ENCODE measurements around the gene PLEKHO2. TPM values are rescaled to one million over a fixed set of nuclear protein-coding genes. Genes with fewer than 3 reads are reported as not detected.

PLEKHO2 gene
- total and polyA plus RNA-seq, 10 of the 15 experiments (the other 5 are each of a cell fraction or from before 2014, with no cell fraction given) = 1.4 to 25.6 (median 20.5) TPM

GRCh38 chr15:64842986-64843561, 1.4 kb downstream of the PLEKHO2 start (continued):
- TF ChIP-seq PKNOX1 (IDR thresholded peaks at IDR 0.05) (peak; percentile 66), SREBF2 (IDR thresholded peaks at IDR 0.05; ENCODE audit: low read length) (no peak), SREBF1 (IDR thresholded peaks at IDR 0.05; ENCODE audit: low read length) (no peak)

GRCh38 chr15:64843991-64844390, 2.3 kb downstream of the PLEKHO2 start:
- ChIA-PET CTCF (interaction anchor here (0.6 to 5.1 kb wide), 10 partner anchors 9 to 61 kb away, joined by 3 to 78 read pairs (median 8); partner anchors contain the start of gene PIF1), RAD21 (ENCODE audit: unreplicated experiment) (interaction anchor here (0.6 to 6.8 kb wide), 12 partner anchors 18 to 165 kb away, joined by 3 to 129 read pairs (median 10); partner anchors contain the start of gene PIF1)
- no peak for FAIRE-seq

More at GRCh38 chr15:64843991-64844390, 2.3 kb downstream of the PLEKHO2 start:
- DNase-seq (ENCODE audit: low read depth, low spot score) = no peak
- Histone ChIP-seq H3K27ac (ENCODE audit: control insufficient read depth, insufficient read depth) (peak overlapping the region; percentile 79), H3K9ac (ENCODE audit: control insufficient read depth, insufficient read depth, low read length) (peak overlapping the region; percentile 81), H3K9me3 (replicated peaks; ENCODE audit: control insufficient read depth, insufficient read depth, low read length) (no peaks in the 10 kb centered on the region), H3K79me2 (ENCODE audit: control insufficient read depth, insufficient read depth, low read length) (peaks cover 69% of the 10 kb centered on the region), H4K20me1 (ENCODE audit: control insufficient read depth, insufficient read depth) (no peaks in the 10 kb centered on the region), H3K4me3 (peak overlapping the region; percentile 99), H3K27me3 (replicated peaks in 1 of 2; ENCODE audit: control insufficient read depth in 2 of 2, insufficient read depth in 2 of 2, low read length in 1 of 2) (no peaks in the 10 kb centered on the region), H2AFZ (ENCODE audit: control insufficient read depth, low read depth, low read length) (no peak overlapping the region), H3K4me1 (ENCODE audit: control insufficient read depth, insufficient read depth, low read length) (peaks cover 26% of the 10 kb centered on the region), H3K4me2 (ENCODE audit: control insufficient read depth, insufficient read depth) (peak overlapping the region; percentile 99), H3K36me3 (ENCODE audit: control insufficient read depth in 2 of 2, insufficient read depth in 2 of 2, low read length in 1 of 2) (peaks cover 2 to 7% of the 10 kb centered on the region in 2 experiments)
- intact Hi-C loops (cut with micrococcal nuclease; ENCODE audit: unreplicated experiment) (no loop called here), in situ Hi-C loops (cut with MboI) (no loop called here)
- BruUV-seq (replicated peaks) = no TSS peak
- ATAC-seq = peak; percentile 1; the same call in 1 of the 3 replicates
- ChIA-PET POLR2A (interaction anchor here (0.6 to 5.3 kb wide), 13 partner anchors 8 to 474 kb away, joined by 3 to 127 read pairs (median 6); partner anchors contain the start of genes ANKDD1A and PIF1), SMC1A (ENCODE audit: uncharacterized antibody, unreplicated experiment) (interaction anchor here (0.8 to 6.5 kb wide), 15 partner anchors 8 to 63 kb away, joined by 3 to 116 read pairs (median 5); partner anchors contain the start of gene PIF1)
- 2% methylated on average over 4 of the region's 4 CpGs for WGBS (ENCODE audit: insufficient coverage, insufficient replicate concordance, low lambda C conversion rate, missing lambda C conversion rate)
- TF ChIP-seq NR2F1 (conservative IDR thresholded peaks at IDR 0.05) = 0 out of 2 replicates have a peak, but pooled peaks have one; percentile 11
- 0 out of 2 replicates have a peak, but pooled peaks have one; percentile 12 for TF ChIP-seq POLR2A (IDR thresholded peaks at IDR 0.05; ENCODE audit: low read depth, low read length)
- TF ChIP-seq SMAD5 (IDR thresholded peaks at IDR 0.05; ENCODE audit: low read depth) = no peak
- TF ChIP-seq MXI1 (IDR thresholded peaks at IDR 0.05; ENCODE audit: low read depth, low read length) = no peak
- TF ChIP-seq YY1 (IDR thresholded peaks at IDR 0.05; ENCODE audit: low read depth, low read length) = 0 out of 2 replicates have a peak, but pooled peaks have one; percentile 26
- no peak for TF ChIP-seq EED (IDR thresholded peaks at IDR 0.05; ENCODE audit: low read depth)
